Measurements from ENCODE around the gene OR51B4.

DNA sequence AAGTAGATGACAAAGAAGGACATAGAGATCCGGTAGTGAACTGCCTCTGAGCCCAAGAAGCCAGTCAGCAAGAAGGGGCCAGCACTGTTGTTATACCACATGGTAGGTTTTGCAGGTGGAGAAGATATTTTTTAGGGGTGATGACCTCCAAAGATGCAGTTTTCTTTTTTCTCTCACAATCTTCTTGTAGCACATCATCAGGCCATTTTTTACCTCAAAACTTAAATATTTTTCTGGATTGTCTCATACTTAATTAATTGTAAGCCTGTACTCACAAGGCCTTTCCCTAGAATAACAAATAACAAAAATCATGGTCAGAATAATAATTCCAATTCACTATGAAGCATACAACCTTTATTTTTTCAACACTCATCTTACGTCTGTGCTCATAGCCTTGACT lies at the start of gene OR51B4:
- TF ChIP-seq POLR2A (IDR thresholded peaks at IDR 0.05) (no peak), CTCF (IDR thresholded peaks at IDR 0.05) (no peak), POLR2AphosphoS5 (IDR thresholded peaks at IDR 0.05) (no peak)
